SU-DHL-6 (cell line): Measurements from ENCODE around the gene C2CD4A.

ENCODE experiments used
- H2AFZ ChIP-seq: fragments of 200-600 bp; sonication (generic); 2 replicates; pipeline ENCODE4 v1.6.1; 2014; ENCODE audit warnings: low read depth, mild to moderate bottlenecking, moderate library complexity, mixed read lengths, antibody characterized with exemption, low read length; ENCODE audit not compliant: severe bottlenecking
- H3F3A ChIP-seq: fragments of 200-600 bp; shearing (Covaris generic); 2 replicates; pipeline ENCODE4 v1.6.0; 2016; ENCODE audit warnings: antibody characterized with exemption, mild to moderate bottlenecking; ENCODE audit not compliant: insufficient read depth
- H3K27ac ChIP-seq: fragments of 200-600 bp; sonication (generic); 2 replicates; pipeline ENCODE4 v1.5.1; 2016; ENCODE audit warnings: low read depth, mild to moderate bottlenecking, low read length, moderate library complexity, mixed read lengths
- H3K27me3 ChIP-seq: fragments of 200-600 bp; sonication (generic), shearing (Covaris generic); 2 replicates; pipeline ENCODE4 v1.6.0; 2014; ENCODE audit warnings: mild to moderate bottlenecking, low read length
- H3K36me3 ChIP-seq: fragments of 200-600 bp; sonication (generic); 2 replicates; pipeline ENCODE4 v1.6.1; 2014; ENCODE audit warnings: mild to moderate bottlenecking, low read length, mixed read lengths
- H3K4me2 ChIP-seq: fragments of 300-600, 200-600 bp; shearing (Covaris generic), sonication (generic); 2 replicates; pipeline ENCODE4 v1.6.0; 2014; ENCODE audit warnings: low read length, low read depth, mild to moderate bottlenecking; ENCODE audit not compliant: poor library complexity, severe bottlenecking
- H3K4me3 ChIP-seq: fragments of 200-600 bp; sonication (generic); 2 replicates; pipeline ENCODE4 v1.5.1; 2014; ENCODE audit warnings: antibody characterized with exemption, low read length, mild to moderate bottlenecking, mixed read lengths; ENCODE audit not compliant: insufficient read depth, poor library complexity, severe bottlenecking
- H3K79me2 ChIP-seq: fragments of 200-600 bp; sonication (generic); 2 replicates; pipeline ENCODE4 v1.6.1; 2014; ENCODE audit warnings: mild to moderate bottlenecking, low read length, moderate library complexity; ENCODE audit not compliant: insufficient read depth
- H3K9ac ChIP-seq: fragments of 200-600 bp; sonication (generic); 2 replicates; pipeline ENCODE4 v1.7.0; 2014; ENCODE audit warnings: mild to moderate bottlenecking, low read length
- H3K9me2 ChIP-seq: fragments of 200-600 bp; sonication (generic); replicated peaks from 2 replicates; pipeline ENCODE4 v1.6.1; 2014; ENCODE audit warnings: low read length; ENCODE audit not compliant: insufficient read depth
- H3K9me3 ChIP-seq: fragments of 200-600 bp; sonication (generic); 2 replicates; pipeline ENCODE4 v1.6.1; 2014; ENCODE audit warnings: low read length, mixed read lengths; ENCODE audit not compliant: insufficient read depth
- H4K20me1 ChIP-seq: fragments of 200-600 bp; sonication (generic); 2 replicates; pipeline ENCODE4 v1.6.1; 2014; ENCODE audit warnings: low read depth, mild to moderate bottlenecking, antibody characterized with exemption, low read length, moderate library complexity, mixed read lengths
- EZH2phosphoT487 ChIP-seq: fragments of 200-600 bp; sonication (generic), shearing (Covaris generic); conservative IDR thresholded peaks from 2 replicates; pipeline ENCODE4 v1.6.1; 2018; ENCODE audit warnings: mild to moderate bottlenecking, antibody characterized with exemption, low read length, moderate library complexity, mixed read lengths
- TF ChIP-seq, protein P1 (sequence below): fragments of 200-600 bp; sonication (generic); IDR thresholded peaks from one replicate; pipeline ENCODE4 v1.5.1; 2017; ENCODE audit warnings: antibody characterized with exemption, mild to moderate bottlenecking, low read length, moderate library complexity; ENCODE audit not compliant: insufficient read depth, poor library complexity, severe bottlenecking

Gene C2CD4A

DNA sequence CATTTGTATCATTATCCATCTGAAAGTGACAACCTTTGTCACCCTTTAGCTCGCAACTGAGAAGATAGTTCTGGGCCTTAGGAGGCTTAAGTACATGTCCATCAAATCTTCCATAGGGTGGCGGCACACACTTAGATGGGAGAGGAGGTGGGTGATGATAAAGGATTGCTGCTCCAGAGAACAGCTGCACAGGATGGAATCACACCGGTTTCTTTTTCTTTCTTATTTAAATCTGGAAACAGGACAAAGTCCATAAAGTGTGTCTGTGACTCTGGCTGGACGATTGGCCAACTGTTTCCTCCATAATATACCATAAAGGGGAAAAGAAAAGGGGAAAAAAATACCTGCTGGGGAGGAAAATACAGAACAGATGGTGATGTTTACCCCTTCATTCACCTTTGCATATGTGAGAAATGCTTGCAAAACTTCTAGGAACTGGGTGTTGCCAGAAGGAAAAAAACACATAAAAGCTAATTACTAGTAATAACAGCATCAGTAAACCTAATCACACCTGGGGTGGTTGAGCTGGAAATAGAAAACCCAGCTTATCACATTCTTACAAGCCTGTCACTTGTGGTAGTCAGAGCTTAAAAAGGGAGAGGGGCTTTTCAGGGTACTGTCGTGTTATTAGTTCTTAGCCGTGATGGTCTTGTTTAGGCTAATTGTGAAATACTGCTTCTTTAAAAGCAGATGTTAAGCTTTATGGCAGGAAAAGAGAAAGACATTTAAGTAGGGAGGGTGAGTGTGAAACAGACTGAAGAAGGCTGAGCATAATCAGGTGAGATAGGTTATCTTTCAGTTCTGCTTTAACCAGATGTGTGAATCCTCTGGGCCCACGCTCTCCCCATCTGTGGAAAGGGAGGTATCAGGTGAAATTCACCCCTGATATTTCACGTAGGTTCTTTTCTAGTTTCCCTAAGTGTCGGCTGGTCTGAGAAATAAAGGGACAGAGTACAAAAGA is 16.7 kb downstream of the C2CD4A start:
- Histone ChIP-seq H4K20me1 (no peaks in the 10 kb centered on the region), H3K79me2 (no peaks in the 10 kb centered on the region), H3K4me3 (no peak overlapping the region), H3K4me2 (no peak overlapping the region), H3K27ac (no peak overlapping the region), H3K36me3 (no peaks in the 10 kb centered on the region), H3K9me2 (no peaks in the 10 kb centered on the region), H2AFZ (no peak overlapping the region), H3K9ac (no peak overlapping the region), H3K9me3 (no peaks in the 10 kb centered on the region), H3F3A (no peaks in the 10 kb centered on the region), H3K27me3 (no peaks in the 10 kb centered on the region)
- no peak for TF ChIP-seq EZH2phosphoT487
- TF ChIP-seq, protein P1, sequence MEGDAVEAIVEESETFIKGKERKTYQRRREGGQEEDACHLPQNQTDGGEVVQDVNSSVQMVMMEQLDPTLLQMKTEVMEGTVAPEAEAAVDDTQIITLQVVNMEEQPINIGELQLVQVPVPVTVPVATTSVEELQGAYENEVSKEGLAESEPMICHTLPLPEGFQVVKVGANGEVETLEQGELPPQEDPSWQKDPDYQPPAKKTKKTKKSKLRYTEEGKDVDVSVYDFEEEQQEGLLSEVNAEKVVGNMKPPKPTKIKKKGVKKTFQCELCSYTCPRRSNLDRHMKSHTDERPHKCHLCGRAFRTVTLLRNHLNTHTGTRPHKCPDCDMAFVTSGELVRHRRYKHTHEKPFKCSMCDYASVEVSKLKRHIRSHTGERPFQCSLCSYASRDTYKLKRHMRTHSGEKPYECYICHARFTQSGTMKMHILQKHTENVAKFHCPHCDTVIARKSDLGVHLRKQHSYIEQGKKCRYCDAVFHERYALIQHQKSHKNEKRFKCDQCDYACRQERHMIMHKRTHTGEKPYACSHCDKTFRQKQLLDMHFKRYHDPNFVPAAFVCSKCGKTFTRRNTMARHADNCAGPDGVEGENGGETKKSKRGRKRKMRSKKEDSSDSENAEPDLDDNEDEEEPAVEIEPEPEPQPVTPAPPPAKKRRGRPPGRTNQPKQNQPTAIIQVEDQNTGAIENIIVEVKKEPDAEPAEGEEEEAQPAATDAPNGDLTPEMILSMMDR, result no peak

DNA sequence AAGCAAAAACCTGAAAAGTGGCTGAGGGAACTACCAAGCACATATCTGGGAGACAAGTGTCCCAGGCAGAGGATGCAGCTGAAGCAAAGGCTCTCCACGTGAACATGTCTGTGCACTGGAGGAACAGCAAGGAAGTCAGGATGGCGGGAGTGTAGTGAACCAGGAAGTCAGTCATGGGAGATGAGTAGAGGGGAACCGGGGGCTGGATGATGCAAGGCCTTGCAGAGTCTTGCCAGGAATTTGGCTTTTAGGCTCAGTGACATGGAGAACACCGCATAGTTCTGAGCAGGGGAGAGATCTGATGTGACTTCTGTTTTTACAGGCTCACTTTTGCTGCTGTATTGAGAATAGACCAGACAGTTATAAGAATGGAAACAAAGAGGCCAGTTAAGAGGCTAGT is 19.0 kb downstream of the C2CD4A start:
- TF ChIP-seq, protein P1, result no peak
- TF ChIP-seq EZH2phosphoT487, result no peak
- no peaks in the 10 kb centered on the region for H3K9me2 ChIP-seq
- no peaks in the 10 kb centered on the region for H3K36me3 ChIP-seq
- no peak overlapping the region for H3K4me2 ChIP-seq
- no peaks in the 10 kb centered on the region for H3F3A ChIP-seq
- H3K9me3 ChIP-seq, result no peaks in the 10 kb centered on the region
- no peaks in the 10 kb centered on the region for H4K20me1 ChIP-seq
- no peak overlapping the region for H3K4me3 ChIP-seq
- H3K79me2 ChIP-seq, result no peaks in the 10 kb centered on the region
- no peak overlapping the region for H3K27ac ChIP-seq
- no peaks in the 10 kb centered on the region for H3K27me3 ChIP-seq
- no peak overlapping the region for H3K9ac ChIP-seq
- no peak overlapping the region for H2AFZ ChIP-seq

DNA sequence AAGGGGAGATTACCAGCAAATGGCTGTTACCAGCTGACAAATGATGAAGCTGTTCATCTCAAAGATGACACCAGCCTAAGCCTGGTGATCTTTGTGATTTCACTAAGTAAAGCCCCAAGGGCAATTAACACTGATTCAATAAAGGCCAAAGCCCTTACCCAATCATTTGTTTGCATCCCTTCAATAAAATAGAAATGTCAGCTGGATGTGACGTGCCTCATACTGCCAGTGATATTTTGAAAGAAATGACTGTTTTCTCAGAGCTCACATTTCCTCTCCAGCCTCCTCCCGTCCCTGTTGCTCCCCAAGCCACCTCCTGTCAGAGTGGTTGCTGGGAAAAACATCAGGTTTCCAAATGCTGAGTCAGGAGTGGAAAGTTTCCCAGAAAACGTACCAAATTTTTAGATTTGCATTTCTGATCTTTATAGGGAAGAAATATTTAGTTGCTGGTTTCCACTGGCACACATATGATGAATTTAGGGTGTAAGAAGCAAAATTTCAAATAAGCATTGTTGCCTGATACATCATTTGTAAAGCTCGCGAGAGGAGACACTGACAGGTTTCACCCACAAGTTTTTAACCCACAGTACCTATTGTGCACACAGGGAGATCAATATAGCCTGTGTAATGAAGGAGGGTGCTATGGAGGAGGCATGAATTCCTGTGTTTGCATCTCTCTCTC is 21.0 kb downstream of the C2CD4A start:
- Histone ChIP-seq H3K4me3 (no peak overlapping the region), H2AFZ (no peak overlapping the region), H3F3A (no peaks in the 10 kb centered on the region), H3K9me3 (no peaks in the 10 kb centered on the region), H3K9me2 (no peaks in the 10 kb centered on the region), H3K27me3 (no peaks in the 10 kb centered on the region), H3K27ac (no peak overlapping the region), H3K36me3 (no peaks in the 10 kb centered on the region), H4K20me1 (no peaks in the 10 kb centered on the region), H3K9ac (no peak overlapping the region), H3K79me2 (no peaks in the 10 kb centered on the region), H3K4me2 (no peak overlapping the region)
- TF ChIP-seq EZH2phosphoT487, result no peak
- TF ChIP-seq, protein P1, result no peak
